Myocyte (in vitro differentiated cells): Measurements from ENCODE around the gene SHMT2. TPM values are rescaled to one million over a fixed set of nuclear protein-coding genes. Genes with fewer than 3 reads are reported as not detected.

Experiments used
- DNase-seq: peaks from one replicate; pipeline ENCODE4 v3.0.0-alpha.2; 2012; ENCODE audit warnings: low read depth
- total RNA-seq: library from RNA; depleted of rRNA; stranded (reverse); fragments of >200 nt; gene quantifications from 2 replicates; pipeline ENCODE4 v1.2.3, GENCODE V29; 2014

SHMT2 gene
- total RNA-seq, 1 donor from 2014 or later, result 153 TPM

DNA sequence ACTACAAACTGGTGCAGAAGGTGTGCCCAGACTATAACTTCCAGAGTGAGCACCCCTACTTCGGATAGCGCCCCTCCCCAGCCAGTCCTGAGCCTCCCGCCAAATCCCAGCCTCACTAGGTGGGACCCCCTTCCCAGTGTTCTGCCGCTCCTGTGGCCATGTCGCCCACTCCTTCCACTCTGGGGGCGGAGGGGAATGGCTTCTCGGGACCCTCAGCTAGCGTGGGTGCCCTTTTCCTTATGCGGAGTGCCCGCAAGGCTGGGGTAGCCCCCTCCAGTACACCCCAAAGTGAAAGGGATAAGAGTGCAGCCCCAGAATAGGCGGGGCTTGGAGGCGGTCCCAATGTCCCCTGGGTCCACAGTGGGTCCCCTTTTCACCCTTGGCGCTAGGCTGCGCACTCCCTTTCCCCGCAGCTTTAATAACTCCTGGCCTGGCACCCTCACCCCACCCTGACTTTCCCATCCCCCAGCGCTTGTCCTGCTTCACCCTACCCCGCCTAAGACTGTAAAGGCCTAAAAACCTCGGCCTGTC, 3.8 kb upstream of the SHMT2 start:
- DNase-seq, result no peak

DNA sequence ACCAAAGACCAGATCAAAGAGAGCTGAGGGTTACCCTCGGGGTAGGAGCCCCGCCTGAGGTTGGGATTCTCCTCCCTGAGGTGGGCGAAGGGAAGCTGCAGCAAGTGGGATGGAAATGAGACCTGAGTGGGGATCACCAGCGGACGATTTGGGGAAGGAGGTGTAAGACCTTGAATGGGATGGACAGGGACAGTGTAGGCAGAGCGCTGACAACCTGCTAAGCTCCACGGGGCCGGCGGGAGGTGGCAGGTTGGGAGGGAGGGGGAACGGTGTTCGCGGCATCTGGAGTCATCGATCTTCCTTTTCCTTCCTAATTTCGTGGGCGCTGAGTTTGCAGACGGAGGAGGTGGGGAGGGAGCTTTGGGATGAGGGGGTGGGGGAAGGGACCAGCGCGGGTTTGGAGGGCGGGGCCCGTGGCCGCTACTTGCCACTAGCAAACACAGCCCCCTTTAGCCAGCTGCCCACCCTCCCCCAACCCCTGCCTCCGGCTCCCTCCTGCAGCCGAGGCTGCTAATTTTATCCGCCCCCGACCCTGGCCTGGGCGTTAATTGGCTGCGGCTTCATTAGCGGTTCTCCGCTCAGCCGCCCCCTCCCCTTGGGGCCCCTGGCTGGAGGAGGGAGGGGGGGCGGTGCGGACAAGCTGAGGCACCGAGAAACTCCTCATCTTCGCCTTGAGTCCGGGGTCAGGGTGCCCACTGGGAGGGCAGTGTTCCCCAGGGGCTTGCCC, 2.8 kb upstream of the SHMT2 start:
- no peak for DNase-seq

DNA sequence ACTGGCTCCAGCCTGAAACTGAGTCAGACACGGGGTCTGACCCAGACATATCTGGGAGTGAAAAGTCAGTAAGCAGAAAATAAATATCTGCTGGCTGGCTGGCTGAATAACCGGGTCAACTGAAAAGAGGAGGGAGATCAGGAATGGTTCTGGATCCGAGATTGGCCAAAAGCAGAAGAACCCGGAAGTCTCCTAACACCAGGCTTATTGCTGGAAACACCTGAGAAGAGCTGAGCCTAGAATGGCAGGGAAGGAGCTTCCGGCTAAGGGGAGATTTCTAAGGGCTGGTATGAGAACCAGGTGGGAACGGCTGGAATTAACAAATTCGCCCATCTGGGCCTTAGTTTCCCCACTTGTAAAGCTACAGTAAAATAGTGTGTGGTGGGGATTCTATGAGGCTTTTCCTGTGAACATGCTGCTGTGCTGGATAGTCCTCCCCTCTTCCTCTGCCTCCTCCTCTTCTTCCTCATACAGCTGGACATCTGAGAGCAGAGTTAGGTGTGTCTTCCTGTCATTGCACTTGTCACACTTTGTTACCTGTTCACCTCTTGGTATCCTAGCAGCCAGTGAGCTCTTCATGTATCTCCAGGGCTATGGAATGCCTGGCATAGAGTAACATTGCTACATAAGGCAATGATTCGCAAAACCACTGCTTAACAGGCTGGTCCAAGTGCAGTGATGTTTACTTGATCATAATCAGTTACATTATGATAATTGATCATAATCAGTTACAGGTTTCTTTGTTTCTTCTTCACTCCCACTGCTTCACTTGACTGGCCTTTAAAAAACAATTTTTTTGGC, 2.0 kb upstream of the SHMT2 start:
- no peak for DNase-seq

DNA sequence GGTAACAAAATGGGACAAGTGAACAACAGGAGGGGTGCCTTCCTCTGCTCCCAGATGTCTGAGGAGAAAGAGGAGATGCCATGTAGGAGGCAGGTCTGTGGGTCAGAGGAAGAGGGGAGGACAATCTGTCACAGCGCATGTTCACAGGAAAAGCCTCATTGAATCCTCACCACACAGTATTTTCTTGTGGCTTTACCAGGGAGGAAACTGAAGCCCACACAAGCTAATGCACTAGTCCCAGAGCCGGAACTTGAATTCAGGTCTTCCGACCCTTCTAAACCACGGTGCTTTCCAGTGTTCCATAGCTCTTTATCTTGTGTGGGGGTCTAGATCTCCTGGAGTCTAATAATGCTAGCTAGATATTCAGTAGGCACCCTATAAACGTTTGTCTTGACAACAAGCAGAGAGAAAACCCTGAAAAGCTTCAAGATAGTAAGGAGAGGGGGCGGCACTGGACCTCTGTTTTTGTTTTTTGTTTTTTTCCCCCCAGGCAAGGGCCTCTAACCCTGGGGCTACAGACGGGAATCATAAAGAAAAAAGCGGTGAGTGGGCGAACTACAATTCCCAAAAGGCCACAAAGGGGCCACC, 371 bp upstream of the SHMT2 start:
- DNase-seq, result no peak

DNA sequence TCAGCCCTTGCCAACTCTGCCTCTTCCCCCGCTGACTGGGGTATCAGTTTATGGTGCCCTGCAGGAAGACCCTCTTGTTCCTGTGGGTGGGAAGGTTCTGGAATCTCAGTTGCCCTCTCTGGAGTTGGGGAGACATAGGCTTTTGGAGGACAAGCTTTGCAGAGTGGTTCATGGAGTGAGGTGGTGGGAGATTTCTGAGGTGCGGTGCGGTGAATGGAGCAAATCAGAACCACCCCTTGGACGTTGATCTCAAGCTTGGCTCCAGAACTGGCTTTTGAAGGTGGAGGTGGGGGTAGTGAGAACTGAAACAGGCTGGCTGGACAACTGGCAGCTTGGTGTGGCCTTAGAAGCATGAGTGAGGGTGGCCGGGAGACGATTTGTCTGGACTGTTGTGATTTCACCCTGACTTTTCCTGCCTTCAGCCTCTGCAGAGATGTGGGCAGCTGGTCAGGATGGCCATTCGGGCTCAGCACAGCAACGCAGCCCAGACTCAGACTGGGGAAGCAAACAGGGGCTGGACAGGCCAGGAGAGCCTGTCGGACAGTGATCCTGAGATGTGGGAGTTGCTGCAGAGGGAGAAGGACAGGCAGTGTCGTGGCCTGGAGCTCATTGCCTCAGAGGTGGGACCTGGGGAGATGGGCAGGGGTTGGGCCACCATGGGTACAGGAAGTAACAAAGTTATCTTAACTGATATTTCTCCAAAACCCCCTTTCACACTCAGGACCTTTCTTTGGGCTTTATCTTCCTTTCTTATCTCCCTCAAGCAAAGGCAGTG, 1.1 kb downstream of the SHMT2 start:
- no peak for DNase-seq

DNA sequence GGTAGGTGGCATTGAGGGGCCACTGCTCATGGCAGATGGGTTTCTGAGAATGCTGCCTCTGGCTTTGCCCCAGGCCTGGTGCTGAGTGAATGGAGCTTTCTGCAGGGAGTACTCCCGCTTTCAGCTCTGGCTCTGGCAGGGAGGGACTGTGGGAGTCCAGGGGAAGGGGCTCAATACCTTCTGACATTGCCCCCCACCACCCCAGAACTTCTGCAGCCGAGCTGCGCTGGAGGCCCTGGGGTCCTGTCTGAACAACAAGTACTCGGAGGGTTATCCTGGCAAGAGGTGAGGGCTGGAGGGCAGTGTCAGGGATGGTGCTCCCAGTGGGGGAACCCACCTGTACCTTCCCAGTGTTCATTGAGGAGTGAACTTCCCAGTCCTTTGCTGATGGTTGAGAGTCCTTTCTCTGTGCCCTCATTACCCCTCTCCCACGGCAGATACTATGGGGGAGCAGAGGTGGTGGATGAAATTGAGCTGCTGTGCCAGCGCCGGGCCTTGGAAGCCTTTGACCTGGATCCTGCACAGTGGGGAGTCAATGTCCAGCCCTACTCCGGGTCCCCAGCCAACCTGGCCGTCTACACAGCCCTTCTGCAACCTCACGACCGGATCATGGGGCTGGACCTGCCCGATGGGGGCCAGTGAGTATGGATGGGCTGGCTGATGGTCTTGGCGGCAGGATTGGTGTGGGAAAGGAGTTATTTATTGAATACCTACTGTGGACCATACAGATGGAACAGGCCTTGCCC, 1.9 kb downstream of the SHMT2 start:
- no peak for DNase-seq

DNA sequence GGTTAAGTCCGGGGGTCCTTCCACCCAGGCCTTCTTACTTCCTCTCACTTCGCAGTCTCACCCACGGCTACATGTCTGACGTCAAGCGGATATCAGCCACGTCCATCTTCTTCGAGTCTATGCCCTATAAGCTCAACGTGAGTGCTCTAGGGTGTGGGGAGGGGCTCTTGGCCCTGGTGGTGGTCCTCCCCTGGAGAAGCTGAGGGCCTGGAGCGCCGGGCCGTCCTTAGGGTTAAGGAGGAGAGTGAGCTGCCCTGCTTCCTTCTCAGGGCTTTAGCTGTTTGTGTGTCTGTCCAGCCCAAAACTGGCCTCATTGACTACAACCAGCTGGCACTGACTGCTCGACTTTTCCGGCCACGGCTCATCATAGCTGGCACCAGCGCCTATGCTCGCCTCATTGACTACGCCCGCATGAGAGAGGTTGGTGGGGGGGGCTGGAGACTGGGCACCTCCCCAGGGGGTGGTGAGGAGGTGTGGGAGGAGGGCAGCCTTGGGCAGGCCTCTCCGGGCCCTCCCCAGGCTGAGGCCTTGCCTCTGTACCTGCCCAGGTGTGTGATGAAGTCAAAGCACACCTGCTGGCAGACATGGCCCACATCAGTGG, 2.7 kb downstream of the SHMT2 start:
- no peak for DNase-seq

DNA sequence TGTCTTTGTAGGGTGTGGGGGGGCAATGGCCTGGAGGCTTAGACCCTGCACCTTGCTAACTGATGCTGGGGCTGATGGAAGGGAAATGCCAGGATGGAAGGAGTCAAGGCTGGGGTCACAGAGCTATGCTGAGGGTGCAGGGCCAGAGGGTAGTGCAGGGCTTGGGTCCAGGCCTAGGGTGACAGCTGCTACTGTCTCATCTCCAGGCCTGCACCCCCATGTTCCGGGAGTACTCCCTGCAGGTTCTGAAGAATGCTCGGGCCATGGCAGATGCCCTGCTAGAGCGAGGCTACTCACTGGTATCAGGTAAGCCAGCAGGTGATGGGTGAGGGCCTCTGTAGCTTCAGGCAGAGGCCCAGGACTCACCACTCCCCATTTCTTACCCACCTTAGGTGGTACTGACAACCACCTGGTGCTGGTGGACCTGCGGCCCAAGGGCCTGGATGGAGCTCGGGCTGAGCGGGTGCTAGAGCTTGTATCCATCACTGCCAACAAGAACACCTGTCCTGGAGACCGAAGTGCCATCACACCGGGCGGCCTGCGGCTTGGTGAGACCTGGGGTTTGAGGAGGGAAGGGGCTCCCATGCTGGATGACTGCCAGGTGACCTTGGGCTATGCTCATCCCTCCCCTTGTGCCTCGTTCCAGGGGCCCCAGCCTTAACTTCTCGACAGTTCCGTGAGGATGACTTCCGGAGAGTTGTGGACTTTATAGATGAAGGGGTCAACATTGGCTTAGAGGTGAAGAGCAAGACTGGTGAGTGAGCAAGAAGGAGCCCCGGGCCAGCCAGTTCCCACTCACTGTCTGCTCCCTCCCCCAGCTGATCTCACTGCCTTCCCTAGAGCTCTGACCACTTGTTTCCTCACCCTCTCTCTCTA, 4.1 kb downstream of the SHMT2 start:
- DNase-seq, result no peak

DNA sequence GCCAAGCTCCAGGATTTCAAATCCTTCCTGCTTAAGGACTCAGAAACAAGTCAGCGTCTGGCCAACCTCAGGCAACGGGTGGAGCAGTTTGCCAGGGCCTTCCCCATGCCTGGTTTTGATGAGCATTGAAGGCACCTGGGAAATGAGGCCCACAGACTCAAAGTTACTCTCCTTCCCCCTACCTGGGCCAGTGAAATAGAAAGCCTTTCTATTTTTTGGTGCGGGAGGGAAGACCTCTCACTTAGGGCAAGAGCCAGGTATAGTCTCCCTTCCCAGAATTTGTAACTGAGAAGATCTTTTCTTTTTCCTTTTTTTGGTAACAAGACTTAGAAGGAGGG, 4.7 kb downstream of the SHMT2 start:
- DNase-seq, result no peak

DNA sequence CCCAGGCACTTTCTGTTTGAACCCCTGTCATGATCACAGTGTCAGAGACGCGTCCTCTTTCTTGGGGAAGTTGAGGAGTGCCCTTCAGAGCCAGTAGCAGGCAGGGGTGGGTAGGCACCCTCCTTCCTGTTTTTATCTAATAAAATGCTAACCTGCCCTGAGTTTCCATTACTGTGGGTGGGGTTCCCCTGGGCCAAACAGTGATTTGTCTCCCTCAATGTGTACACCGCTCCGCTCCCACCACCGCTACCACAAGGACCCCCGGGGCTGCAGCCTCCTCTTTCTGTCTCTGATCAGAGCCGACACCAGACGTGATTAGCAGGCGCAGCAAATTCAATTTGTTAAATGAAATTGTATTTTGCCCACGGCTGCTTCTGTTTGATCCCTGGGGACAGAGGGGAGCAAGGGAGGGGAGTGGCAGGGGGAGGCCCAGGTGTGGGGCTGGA, 5.1 kb downstream of the SHMT2 start:
- no peak for DNase-seq

DNA sequence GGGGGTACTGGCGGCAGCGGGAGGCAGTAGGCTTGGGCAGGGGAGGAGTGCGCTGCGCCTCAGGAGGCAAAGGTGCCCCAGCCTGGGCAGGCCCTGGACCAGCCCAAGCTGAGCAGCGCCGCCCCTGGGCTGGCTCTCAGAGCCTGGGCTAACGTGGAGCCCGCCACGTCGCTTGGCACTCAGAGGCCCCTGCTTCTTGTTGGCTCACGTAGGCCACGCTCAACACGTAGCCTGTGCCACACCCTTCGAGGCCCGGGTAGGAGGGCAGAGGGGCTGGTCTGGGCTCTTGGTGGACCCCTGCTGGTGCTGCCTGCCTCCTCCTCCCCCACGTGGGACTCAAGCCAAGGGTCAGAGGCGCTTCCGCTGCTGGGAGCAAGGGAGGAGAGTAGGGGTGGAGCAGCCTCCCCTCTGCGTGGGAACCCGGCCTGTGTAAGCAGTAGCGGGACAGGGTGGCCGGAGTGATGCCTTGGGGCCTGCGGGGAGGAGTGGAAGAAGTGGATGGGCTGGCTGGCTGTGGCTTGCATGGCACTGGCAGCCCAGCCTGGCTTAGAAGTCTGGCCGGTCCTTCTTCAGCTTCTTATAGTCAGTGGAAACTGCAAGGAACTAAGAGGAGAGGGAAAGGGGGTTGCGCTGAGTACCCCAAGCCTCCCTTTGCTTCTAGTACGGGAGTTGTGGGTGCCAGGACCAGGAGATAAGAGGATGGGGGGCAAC, 5.7 kb downstream of the SHMT2 start:
- no peak for DNase-seq

DNA sequence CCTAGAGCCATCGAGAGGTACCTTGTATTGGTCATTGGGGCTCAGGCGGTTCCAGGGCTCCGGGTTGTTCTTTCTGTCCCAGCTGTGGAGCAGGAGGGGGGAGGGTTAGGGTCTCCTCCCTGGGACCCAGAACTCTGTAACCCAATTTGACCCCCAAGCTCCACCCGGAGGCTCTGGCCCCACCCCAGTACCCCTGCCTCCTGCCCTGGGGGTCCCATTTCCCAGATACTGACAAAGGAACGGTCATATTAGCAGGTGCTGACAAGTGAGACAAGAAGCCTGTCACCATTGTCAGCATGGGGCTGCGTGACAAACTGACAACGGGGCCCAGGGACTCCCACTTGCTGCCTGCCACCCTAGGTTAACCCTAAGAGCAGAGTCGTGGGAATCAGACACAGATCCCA, 6.2 kb downstream of the SHMT2 start:
- no peak for DNase-seq

DNA sequence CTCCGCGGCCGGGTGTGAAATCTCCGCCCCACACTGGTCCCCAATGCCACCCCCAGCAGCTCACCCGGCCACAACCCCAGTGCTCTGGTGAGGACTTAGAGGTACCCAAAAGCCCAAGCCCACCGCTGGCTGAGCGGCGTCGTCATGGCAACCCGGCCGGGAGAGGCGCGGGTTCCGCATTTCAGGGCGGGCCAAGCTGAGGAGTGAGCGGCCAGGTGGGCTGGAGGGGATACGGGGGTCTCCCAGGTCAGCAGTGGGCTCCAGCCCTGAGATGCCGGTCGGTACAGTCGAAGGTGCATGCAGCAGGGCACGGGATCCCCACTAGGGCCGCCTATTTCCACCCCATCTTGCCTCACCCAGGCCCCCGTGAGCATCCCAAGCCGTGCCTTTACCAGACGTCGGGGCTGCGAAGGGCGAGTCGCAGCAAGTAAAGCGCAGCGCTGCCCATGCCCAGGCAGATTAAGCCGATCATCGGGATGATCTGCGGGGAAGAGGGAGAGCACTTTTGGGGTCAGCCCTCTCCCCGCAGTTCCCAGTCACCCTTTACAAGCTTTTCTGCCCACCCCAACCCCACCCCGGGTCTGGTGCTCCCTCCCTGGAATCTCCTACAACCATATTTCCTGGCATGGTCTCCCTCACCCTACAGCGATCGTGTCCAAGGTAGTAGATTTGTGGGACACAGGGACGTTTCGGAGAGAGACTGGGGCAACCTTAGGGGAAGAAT, 6.9 kb downstream of the SHMT2 start:
- DNase-seq, result no peak

DNA sequence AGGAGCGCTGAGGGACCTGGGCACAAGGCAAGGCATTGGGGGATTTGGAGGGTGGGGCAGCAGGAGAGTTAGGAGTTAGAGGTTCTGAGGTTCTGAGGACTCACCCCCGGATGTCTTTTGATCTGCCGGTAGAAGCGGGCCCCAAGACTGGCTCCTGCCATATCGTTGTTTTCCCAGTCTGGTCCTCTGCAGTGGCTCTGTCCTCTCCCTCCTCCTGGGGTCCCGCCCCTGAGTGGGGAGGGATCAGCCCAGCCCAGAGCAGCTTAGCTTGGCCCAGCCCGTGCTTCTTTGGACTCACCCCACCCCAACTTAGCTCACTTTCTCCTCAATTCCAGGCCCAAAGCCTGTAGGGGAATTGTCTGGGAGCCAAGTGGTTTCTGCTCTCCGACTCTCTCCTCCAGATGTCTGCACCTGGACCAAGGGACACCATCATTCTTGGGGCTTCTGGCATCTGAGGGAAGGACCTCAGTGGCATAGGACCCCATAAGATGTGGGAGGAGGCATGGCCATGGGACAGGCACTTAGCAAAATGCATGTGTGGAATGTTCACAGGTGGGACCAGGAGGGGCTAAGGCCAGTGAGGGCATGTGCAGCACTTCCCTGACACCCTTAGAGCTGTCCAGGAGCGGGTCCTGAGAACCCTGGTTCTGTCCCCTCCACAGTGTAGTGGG, 7.5 kb downstream of the SHMT2 start:
- DNase-seq, result no peak

DNA sequence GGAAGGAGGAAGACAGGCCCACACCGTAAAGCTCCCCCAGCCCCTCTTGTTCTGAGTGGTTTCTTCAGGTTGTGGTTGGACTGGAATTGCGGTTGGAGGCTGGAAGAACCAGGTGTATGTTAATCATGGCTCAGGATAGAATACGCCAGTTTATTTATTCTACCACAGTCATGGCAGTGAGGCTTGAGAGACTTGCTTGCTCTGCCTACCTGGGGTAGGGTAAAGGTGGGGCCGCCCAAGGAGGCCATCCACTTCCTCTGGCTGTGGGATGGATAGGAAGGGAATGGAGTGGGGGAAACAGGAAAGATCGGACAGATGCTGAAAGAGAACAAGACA, 8.1 kb downstream of the SHMT2 start:
- no peak for DNase-seq

DNA sequence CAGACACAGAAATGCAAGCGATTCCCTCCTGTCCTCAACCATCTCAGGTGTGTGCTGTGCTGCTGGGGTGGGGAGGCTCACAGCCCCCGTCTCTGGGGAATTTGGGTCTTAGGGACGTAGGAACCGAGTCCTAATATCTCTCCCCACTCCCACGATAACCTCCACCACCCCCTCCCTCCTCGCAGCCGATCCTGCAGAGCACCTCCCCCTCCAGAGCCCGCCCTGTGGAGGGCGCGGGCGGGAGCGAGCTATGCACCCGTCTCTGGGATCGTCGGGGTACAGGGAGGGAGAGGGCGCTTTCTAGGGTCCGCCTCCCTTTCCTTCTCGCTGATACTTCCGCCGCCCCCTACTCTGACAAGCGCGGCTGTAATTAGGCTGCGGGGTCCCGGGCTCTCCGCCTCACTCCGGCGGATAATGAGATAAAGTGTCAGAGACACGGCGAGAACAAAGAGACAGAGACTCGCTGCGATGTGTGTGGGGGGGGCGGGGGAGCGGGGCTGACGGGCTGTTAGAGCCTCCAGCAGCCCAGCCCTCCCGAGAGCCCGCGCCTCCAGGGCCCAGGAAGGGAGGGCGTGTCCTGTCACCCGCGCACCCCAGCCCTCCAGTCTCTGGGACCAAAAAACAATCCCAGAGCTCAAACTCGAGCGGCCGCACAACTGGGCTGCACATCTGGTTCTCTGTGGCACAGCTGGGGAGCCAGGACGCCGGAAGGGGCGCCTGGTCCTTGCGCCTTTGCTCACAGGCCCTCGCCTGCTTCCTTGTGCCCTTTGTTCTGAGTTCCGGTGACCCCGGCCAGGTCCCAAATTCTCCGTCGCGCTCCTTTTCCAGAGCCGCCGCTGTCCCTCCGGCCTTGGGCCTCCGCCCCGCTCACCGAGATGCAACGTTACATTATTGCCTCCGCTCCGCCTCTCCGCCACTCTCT, 8.7 kb downstream of the SHMT2 start:
- DNase-seq, result no peak
